HG03103 (cell line): ENCODE results near the gene CPNE2.

Experiments used
- ATAC-seq: cut with Tn5 transposase; IDR thresholded peaks from one replicate; pipeline ENCODE4 v1.9.1; 2021; ENCODE audit warnings: low read depth; ENCODE audit not compliant: unreplicated experiment

The CPNE2 gene

DNA sequence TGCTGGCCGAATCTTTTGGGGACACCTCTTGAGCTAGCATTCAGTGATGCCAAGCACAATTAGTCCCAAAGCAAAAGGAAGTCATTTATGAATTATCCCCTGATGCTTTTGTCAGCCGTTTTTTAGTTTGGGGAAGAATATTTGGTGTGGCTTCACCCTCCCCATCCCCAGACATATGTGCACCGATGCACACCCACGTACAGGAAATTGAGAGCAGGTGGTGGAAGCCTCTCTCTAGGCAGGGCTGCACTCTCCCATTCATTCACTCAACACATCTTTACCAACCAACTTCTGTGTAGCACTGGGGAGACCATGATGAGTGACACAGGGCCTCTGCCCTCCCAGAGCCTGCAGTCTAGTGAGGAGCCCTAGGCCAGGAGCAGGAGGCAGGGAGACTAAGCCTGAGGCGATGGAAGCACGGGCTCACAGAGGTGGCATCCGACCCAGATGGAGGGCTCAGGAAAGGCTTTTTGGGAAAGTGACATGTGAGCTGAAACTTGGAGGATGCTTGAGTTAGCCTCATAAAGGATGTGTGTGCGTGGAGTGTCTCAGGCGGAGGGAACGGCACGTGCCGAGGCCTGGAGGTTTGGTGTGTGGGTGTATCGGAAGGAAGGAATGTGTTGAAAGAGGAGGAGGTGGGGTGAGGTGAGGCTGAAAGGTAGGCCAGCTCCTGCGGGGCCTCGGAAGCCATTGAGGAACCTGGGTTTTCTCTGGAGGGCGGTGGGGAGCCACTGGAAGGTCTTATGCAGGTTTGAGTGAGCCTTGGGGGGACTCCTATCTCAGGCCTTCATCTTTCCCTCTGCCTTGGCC is 49.6 kb downstream of the CPNE2 start:
- no peak for ATAC-seq

DNA sequence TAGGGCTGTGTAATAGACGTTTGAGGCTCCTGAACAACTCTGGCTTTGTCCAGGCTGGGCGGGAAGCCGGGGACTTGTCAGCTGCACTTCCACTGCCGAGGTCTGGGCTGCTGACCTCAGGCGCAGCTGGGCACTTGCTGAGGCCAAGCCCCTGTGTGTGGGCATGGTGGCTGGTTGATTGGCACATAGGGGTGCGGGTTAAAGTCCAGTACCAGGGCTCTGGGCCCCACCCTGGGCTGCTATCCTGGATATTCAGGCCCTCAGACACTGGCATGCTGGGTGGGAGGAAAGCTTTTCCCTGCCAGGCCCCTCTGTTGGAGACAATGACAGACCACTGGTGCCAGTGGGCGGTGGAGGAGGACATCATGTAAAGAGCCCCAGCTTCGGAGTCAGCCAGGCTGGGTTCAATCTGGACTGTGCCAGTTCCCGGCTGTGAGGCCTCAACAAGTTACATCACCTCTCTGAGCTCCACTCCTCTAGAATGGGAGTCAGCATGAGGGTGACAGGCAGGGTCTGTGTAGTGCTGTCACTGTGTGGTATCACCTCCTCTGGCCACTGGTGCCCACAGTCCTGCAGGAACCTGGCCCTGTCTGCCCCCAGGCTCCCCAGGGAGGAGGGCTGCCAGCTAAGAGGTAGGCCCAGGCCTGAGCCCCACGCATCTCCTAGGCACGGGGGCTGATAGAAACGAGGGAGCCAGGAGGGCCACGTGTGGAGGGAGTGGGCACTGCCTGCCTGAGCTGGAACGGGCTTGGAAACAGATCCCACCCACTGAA is 51.0 kb downstream of the CPNE2 start:
- ATAC-seq = no peak

DNA sequence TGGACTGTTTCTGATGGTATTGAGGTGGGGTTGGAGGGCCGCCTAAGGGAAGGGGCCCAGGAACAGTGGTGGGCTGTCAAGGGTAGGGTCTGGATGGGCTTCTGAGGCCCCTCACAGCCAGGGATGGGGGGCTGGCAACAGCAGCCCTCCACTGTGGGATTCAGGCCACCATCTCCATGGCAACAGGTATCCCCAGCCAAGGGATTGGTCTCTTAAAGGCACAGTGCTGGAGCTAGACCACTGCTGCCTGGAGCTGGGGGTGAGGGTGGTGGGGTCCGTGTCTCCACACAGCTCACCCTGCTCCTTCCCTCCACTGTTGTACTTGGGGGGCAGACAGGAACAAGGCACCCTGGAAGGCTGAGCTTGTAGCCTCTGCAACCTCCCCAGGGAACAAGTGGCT is 51.6 kb downstream of the CPNE2 start:
- ATAC-seq = no peak

DNA sequence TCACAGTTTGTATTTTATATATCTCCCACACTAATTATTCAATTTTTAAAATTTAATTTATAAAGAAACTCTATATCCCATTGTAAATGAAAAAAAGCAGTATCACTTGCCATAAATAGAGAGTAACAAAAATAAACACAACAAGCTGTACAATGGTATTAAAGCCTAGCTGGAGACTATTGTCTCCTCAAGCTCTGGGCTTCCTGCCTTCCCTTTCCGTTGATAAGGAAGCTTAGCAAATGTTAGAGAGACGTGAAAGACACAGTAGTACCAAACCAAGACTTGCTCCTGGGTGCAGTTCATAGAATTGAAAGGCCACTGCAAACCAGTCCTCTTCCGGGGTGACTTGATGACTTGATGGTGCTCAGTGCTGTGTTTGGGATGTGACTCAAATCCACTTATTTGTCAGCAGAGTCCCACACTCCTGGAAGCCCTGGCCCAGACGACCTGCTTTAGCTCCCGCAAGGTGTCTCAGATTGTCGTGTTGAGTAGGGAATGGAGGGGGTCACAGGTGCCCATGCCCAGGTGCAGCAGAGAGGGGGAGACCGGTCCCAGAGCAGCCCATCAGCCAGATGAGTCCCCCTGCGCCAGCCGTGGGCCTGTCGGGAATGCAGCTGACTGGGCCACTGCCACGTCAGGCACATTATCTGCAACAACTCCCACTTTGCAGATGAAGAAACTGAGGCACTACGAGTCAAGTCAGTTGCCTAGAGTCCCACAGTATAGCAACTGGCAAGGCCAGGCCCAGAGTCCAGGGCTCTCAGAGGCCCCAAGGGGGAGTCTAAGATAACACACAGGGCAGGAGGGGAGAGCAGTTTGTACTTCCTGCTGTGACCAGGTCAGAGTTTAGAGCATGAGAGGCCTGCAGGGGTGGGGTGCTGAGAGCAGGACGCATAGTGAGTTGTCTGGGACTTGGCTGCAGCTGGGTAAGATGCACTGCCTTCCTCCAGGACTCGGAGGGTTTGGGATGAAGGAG is 53.0 kb downstream of the CPNE2 start:
- ATAC-seq = no peak

DNA sequence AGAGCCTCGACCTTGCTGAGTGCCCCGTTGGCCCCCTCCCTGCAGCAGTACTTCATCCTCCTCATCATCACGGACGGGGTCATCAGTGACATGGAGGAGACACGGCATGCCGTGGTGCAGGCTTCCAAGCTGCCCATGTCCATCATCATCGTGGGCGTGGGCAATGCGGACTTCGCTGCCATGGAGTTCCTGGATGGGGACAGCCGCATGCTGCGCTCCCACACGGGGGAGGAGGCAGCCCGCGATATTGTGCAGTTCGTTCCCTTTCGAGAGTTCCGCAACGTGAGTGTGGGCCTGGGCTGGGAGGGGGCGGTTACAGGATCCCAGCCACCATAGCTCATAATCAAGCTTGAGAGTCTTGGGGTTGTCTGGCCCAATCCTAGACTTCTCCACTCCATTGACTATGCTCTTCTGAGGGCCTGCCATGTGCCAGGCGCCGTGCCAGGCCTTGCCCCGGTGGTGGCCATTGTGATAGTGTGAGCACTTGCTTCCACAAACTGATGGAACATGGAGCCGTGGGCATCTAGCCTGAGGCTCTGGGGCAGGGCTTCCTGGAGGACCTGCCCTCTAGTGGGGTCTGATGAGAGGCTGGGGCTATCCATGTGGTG is 53.8 kb downstream of the CPNE2 start:
- ATAC-seq = no peak

DNA sequence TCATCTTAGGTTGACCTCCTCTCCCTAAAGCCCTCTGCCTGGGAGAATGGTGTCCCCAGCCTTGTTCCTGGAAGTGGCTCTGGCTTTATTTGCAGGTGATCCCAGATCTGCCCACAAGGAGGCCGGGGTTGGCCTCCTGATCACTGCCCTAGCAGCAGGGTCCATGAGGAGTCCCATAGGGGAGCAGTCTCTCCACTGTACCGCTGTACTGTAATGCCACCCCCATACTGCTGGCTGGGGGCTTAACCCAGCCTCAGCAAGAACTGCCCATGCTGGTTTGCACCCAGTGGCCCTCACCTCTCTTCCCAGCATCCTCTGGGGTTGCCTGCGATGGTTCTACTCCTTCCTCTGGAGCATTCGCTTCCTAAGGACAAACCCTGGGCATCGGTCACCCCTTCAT is 54.4 kb downstream of the CPNE2 start:
- ATAC-seq = no peak

DNA sequence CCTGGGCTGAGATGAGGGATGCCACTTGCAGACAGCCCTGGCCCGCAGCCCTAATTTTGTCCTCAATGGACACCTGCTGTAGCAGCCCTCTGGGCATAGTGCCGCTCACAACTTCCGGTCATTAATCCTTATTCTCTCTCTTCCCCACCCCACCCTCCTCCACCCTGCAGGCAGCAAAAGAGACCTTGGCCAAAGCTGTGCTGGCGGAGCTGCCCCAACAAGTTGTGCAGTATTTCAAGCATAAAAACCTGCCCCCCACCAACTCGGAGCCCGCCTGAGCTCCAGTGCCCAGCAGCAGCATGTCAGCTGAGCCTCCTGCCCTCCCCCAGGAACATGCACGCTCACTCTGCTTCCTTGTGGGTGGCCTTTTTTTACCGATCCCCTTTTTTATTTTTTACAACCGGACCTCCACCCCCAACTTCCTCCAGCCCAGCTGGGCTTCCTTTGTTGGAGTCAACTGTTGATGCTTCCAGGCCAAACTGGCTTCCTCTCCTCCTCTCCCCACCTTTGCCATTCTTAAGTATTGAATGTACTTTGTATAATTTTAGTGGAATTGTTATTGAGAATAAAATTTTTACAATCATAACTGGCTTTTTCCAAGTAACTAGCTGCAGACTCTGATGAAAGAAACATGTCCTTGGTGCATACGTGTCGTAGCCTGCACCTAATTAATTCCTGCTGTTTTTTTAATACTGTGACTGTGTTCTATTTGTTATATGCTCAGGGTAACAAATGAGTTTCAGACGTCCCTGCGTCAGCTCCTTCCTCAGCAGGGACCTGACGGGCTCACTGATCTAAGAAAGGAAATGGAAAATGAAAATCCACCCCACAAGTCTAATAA is 55.2 kb downstream of the CPNE2 start:
- no peak for ATAC-seq

DNA sequence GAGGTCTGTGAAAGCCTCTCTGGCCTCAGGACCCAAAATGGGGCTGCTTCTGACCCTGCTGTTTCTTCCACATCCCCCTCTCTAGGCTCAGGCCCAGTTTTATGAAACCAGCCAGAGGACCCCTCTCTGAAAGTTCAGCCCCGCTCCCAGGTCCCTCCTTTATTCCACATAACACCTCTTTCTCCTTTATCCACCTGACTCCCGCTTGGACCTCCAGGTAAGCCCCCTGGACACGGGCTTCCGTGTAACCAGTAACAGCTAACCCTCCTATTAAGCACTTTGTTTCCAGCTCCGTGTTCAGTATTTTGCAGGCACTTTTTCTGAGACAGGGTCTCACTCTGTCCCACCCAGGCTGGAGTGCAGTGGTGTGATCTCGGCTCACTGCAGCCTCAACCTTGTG is 56.1 kb downstream of the CPNE2 start:
- ATAC-seq = no peak

DNA sequence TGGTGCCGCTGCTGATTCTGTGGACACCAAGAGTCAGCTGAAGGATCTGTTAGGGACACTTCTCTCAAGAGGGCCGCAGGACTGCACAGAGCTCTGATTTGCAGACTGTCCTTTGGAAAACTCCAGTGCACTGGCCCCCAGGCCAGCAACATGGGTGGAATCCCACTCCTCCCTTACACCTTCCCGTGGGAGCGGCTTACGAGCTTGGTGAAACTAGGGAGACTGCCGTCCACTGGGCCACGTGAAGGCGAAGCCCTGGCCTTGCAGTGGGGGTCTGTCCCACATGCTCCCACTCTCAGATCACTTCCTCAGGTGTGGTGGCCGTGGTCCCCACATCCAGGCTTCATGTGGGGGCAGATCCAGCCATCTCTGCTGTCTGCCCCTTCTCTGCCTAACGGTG is 57.0 kb downstream of the CPNE2 start:
- ATAC-seq = no peak

DNA sequence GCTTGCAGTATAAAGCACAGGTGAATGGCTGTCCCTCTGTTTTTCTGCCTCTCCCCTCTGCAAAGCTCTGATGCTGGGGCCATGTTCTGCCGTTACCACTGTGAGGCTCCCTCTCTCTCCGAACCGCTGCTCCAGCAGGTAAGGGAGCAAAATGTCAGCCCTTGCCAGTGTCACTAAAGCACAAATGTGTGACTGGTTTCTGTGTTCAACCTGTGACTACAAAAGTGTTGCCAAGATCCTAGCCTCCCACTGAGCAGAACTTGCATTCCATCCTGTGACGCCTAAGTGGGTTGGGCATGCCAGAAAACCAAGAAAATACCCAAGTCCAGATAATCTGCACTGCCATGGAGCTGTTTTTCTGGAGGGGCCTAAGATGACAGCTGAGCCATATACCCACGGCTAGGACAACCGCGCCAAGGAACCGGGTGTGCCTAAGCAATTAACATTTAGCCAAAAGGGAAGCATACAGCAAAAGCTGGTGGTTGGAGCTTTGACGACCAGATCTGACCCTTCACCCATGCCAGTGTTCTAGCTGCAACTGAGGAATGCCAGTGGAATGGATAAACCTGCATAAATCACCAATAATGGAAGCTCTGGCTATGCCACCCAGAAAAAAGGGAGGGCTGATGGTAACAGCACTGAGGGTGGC is 58.4 kb downstream of the CPNE2 start:
- ATAC-seq = no peak

DNA sequence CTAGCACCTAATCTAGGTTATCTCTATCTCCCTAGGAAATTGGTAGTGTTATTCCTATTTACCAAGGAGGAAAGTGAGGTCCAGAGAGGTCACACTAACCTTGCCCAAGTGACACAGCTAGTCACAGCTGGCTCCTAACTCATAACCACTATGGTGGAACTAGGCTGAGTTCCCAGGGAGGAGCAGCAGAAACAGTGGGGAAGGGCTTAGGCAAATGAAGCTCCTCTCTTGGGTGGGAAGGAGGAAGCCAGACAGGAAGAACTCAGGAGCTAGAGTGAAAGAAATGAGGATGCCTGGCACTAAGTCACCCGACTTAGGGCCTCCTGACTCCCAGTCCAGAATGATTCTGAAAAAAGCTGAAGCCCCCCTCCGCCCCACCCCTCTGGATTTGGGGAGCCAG is 59.0 kb downstream of the CPNE2 start:
- no peak for ATAC-seq

DNA sequence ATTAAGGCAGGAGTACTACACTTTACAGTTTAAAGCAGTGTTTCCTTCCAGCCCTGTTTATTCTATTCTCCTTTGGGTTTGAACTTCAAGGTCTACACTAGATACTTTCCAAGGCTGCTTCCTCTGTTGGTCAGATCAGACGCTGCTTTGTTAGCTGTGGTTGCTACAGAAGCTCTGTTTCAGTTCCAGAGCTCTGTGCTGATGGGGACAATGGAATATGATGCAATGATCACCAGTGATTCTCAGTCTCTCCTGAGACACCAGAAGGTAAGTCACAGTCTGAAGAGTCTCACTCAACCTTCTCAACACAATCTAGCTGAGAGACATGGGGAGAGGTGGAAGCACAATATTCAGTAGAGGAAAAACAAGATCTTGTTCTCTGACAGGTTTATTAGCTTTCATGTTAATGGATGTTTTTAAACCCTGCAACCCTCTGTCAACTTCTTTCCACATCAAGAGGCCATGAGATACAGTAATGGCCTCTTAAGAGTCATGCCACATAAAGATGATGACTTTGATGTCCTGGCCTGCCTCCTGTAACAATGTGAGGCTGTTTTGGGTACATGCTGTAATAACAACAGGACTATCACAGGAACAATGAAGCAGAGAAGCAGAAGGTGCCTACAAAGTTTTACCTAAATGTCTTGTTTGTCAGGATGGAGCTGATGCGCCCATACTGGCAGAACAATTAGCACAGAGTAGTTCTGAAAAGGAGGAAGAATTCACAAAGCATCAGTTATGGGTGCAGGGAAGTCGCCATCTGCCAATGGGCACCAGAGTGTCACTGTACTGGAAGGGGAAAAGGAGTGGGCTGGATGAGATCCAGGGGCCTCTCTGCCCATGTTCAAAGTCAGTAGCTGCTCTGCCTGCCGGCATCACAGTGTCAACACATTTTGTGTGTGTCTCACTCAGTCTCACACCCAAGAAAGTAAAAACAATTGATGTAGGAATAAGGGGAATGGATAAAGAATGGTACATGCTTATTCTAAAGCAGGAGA is 60.0 kb downstream of the CPNE2 start:
- ATAC-seq = no peak

DNA sequence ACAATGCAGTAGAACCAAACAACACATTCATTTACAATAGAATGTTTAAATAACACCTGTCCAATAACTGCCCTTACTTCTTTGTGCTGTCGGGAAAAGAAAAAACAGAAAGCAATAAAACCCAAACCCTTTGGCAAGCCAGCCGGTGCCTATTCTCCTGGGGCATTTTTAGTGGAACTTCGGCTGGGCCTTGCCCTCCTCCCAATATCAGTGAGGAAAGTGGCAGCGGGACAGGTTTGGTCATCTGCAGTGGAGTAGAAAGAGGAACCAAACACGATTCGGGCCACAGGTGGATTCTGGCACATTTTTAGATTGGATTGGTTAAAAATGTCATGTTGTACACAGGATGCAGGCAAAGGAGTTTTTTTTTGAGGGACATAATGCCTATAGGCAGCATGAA is 61.5 kb downstream of the CPNE2 start:
- ATAC-seq = no peak

DNA sequence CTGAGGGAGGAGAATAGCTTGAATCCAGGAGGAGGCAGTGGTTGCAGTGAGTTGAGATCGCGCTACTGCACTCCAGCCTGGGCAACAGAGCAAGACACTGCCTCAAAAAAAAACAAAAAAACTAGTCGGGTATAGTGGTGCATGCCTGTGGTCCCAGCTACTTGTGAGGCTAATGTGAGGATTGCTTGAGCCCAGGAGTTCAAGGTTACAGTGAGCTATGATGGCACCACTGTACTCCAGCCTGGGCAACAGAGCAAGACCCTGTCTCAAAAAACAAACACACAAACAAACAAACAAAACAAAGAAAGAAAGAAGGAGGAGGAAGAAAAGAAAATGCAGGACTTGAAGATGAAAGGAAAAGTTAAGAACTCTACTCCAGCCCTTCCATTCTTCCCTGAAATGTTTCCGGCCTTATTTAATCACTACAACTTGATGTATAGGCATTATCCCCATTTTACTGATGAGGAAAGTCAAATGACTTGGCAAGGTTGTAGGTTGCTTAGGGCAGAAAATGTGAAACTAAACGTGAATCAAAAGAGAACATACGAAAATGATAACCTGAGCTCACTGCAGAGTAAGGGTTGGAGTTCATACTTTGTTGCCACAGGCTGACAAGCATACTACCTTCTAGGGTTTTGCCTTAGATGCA is 63.4 kb downstream of the CPNE2 start:
- ATAC-seq = no peak

DNA sequence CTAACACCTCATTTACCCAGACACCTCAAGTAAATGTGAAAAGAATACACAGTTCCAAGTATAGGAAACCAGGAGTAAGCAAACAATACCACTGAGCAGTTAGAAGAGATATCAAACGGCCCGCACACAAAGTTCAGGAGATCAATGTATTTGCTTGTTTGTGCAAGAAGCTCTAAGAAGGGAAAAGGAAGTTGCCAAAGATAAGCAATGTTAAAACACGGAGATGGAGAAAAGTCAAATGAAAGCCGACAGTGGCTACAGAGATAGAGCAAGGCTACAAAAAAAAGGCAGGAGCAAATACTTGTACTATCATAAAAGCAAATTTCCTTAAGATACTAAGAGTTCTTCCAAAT is 63.9 kb downstream of the CPNE2 start:
- ATAC-seq = no peak

DNA sequence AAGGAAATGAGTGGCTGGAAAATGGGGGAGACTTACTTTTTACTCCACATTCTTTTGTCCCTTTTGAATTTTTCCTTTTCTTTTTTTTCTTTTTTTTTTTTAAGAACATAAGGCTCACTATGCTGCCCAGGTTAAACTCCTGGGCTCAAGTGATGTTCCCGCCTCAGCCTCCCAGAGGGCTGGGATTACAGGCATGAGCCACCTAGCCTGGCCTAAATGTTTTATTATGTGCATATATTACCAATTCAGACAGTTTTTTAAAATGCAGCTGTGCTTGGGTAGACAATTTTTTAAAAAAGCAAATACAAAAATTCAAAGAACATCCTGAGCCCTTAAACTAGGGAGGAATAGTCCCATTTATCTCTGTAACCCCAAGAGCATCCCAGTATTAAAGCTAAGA is 65.2 kb downstream of the CPNE2 start:
- no peak for ATAC-seq

DNA sequence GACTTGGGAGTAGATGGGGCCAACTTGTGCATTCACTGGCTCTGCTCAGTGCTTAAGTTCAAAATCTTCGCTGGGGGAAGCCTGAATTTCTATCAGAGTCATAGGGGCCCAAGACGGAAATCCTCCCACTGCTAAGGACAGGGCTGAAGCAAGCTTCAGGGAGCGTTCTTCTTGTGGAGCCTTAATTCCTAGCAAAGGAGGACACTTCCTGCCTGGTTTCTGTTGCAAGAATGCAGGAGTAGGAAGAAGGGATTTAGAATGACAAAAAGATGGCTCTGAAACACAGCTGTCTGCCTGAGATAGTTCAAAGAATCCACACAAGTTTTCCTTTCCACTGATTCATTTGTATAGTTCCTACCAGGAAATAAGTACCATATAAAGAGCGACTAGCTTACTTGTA is 67.1 kb downstream of the CPNE2 start:
- no peak for ATAC-seq

DNA sequence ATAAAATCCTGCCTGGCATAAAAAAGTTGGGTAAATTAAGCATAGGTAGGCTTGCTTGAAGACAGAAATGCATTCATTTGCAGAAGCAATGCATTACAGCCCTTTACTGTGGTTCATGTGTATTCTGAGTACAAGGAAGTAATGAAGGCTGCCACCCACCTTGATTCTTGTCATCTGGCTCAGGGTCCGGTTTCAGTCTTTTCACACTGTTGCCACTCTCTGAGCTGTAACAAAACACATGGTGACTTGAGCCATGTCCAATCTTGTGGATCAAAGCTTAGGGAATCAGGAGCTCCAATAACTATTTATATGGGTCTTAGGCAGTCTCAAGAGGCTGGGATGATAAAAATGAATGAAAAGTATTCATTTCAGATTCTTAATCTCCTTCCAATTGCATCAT is 71.5 kb downstream of the CPNE2 start:
- ATAC-seq = no peak
